H1 (cell line): ENCODE results near the gene OR2AG1. TPM values are rescaled to one million over a fixed set of nuclear protein-coding genes. Genes with fewer than 3 reads are reported as not detected.

Experiments
- CTCF ChIA-PET: fragments of 300-600 bp; sonication (Branson Sonifier 250); formaldehyde crosslinking; loops from one replicate; lab custom pipeline; 2021; ENCODE audit not compliant: partially characterized antibody; lab: Charles Lee
- POLR2A ChIA-PET: fragments of 300-600 bp; sonication (Branson Sonifier 250); formaldehyde crosslinking; loops from one replicate; lab custom pipeline; 2021; ENCODE audit warnings: inconsistent platforms; ENCODE audit not compliant: partially characterized antibody; lab: Charles Lee
- DNase-seq, 2 experiments: peaks; one replicate each; pipeline versions ENCODE4 v3.0.0 to v3.0.0-alpha.2; 2010 to 2022; ENCODE audit warnings: low spot score in 2 of 2, low read depth in 1 of 2, mixed read lengths in 1 of 2
- FAIRE-seq: peaks from 2 replicates; lab custom pipeline; 2011; peaks lifted over from hg19 to GRCh38; lab: Jason Lieb, UNC
- H2AFZ ChIP-seq: 2 replicates; pipeline ENCODE4 v1.8.1; 2012; ENCODE audit warnings: low read length, inconsistent platforms
- H2AK5ac ChIP-seq: 2 replicates; pipeline ENCODE4 v1.6.1; 2013; ENCODE audit warnings: low read depth, low read length
- H2BK120ac ChIP-seq: replicated peaks from 2 replicates; pipeline ENCODE3; 2013; ENCODE audit warnings: low read depth, low read length, inconsistent platforms
- H2BK12ac ChIP-seq: 2 replicates; pipeline ENCODE4 v1.6.1; 2013; ENCODE audit warnings: low read depth, low read length
- H2BK15ac ChIP-seq: 2 replicates; pipeline ENCODE4 v1.6.1; 2013; ENCODE audit warnings: low read length
- H2BK20ac ChIP-seq: 2 replicates; pipeline ENCODE4 v1.6.1; 2013; ENCODE audit warnings: low read length
- H2BK5ac ChIP-seq: 2 replicates; pipeline ENCODE4 v1.6.1; 2013; ENCODE audit warnings: low read depth, low read length
- H3K14ac ChIP-seq: 2 replicates; pipeline ENCODE4 v1.6.1; 2013; ENCODE audit warnings: inconsistent platforms; ENCODE audit not compliant: insufficient read length
- H3K18ac ChIP-seq: 2 replicates; pipeline ENCODE4 v1.6.1; 2013; ENCODE audit warnings: low read length; ENCODE audit errors: extremely low read depth
- H3K23ac ChIP-seq: 2 replicates; pipeline ENCODE4 v1.6.1; 2013; ENCODE audit warnings: inconsistent platforms; ENCODE audit not compliant: insufficient read length
- H3K23me2 ChIP-seq: 2 replicates; pipeline ENCODE4 v1.6.1; 2013; ENCODE audit warnings: low read depth, low read length
- H3K27ac ChIP-seq: 2 replicates; pipeline ENCODE4 v1.6.1; 2011; ENCODE audit warnings: low read depth, low read length, inconsistent platforms
- H3K27me3 ChIP-seq, 4 experiments: replicated peaks in 1 of 4; 1 replicate in 1 of 4; 2 replicates in 3 of 4; pipeline versions ENCODE4 v1.6.1 to v1.8.1; 2011 to 2013; ENCODE audit warnings: low read length in 3 of 4, mild to moderate bottlenecking in 3 of 4, inconsistent platforms in 2 of 4, mixed read lengths in 2 of 4, moderate library complexity in 1 of 4; ENCODE audit not compliant: control insufficient read depth in 3 of 4, insufficient read depth in 3 of 4; ENCODE audit errors: extremely low read depth in 1 of 4
- H3K36me3 ChIP-seq, 4 experiments: 2 replicates each; pipeline versions ENCODE4 v1.6.1 to v1.8.1; 2011 to 2013; ENCODE audit warnings: mild to moderate bottlenecking in 4 of 4, low read length in 3 of 4, moderate library complexity in 2 of 4, control low read depth in 1 of 4, inconsistent platforms in 1 of 4; ENCODE audit not compliant: insufficient read depth in 4 of 4, control insufficient read depth in 2 of 4
- H3K4ac ChIP-seq: replicated peaks from 2 replicates; pipeline ENCODE3; 2013; ENCODE audit warnings: low read length, low read depth, mixed read lengths, inconsistent platforms; ENCODE audit not compliant: insufficient read length
- H3K4me1 ChIP-seq, 4 experiments: replicated peaks in 1 of 4; 1 replicate in 1 of 4; 2 replicates in 3 of 4; pipeline versions ENCODE4 v1.6.1 to v1.8.1; 2011 to 2013; ENCODE audit warnings: low read length in 3 of 4, inconsistent platforms in 2 of 4, mixed read lengths in 1 of 4; ENCODE audit not compliant: insufficient read depth in 4 of 4, control insufficient read depth in 3 of 4
- H3K4me2 ChIP-seq, 2 experiments: 2 replicates each; pipeline versions ENCODE4 v1.6.1 to v1.8.1; 2011 to 2013; ENCODE audit warnings: low read depth in 2 of 2, low read length in 2 of 2, control low read depth in 1 of 2, inconsistent platforms in 1 of 2, mild to moderate bottlenecking in 1 of 2; ENCODE audit not compliant: insufficient read depth in 1 of 2
- H3K4me3 ChIP-seq, 4 experiments: fragments of 200-600, 300-600 bp in 1 of 4; sonication (generic), shearing (Covaris generic), sonication (Bioruptor Twin) in 1 of 4; 2 replicates each; pipeline versions ENCODE4 v1.5.1 to v1.8.1; 2011 to 2016; ENCODE audit warnings: low read length in 4 of 4, low read depth in 3 of 4, control low read depth in 2 of 4, inconsistent platforms in 2 of 4, mild to moderate bottlenecking in 2 of 4, mixed read lengths in 1 of 4, moderate library complexity in 1 of 4; ENCODE audit not compliant: insufficient read depth in 2 of 4; ENCODE audit errors: extremely low read depth in 1 of 4
- H3K56ac ChIP-seq: replicated peaks from 2 replicates; pipeline ENCODE3; 2013; ENCODE audit warnings: low read depth, mild to moderate bottlenecking, mixed read lengths, low read length, inconsistent platforms; ENCODE audit not compliant: insufficient read length
- H3K79me1 ChIP-seq: 2 replicates; pipeline ENCODE4 v1.6.1; 2013; ENCODE audit warnings: low read depth, low read length, control low read depth
- H3K79me2 ChIP-seq, 2 experiments: 2 replicates each; pipeline versions ENCODE4 v1.6.1 to v1.8.1; 2012 to 2013; ENCODE audit warnings: low read length in 2 of 2, mild to moderate bottlenecking in 2 of 2, inconsistent platforms in 1 of 2; ENCODE audit not compliant: insufficient read depth in 2 of 2, control insufficient read depth in 1 of 2
- H3K9ac ChIP-seq, 4 experiments: replicated peaks in 1 of 4; 1 replicate in 1 of 4; 2 replicates in 3 of 4; pipeline versions ENCODE4 v1.6.1 to v1.8.1; 2011 to 2013; ENCODE audit warnings: low read depth in 3 of 4, low read length in 3 of 4, control low read depth in 2 of 4, mild to moderate bottlenecking in 2 of 4, moderate library complexity in 2 of 4, inconsistent platforms in 1 of 4; ENCODE audit errors: extremely low read depth in 1 of 4
- H3K9me3 ChIP-seq, 2 experiments: 2 replicates each; pipeline versions ENCODE4 v1.6.1 to v1.8.1; 2012 to 2013; ENCODE audit warnings: mild to moderate bottlenecking in 2 of 2, moderate library complexity in 2 of 2, control low read depth in 1 of 2, inconsistent platforms in 1 of 2, low read depth in 1 of 2, low read length in 1 of 2, mixed read lengths in 1 of 2; ENCODE audit not compliant: insufficient read depth in 2 of 2
- H4K20me1 ChIP-seq, 2 experiments: replicated peaks in 1 of 2; 2 replicates each; pipeline versions ENCODE3 to v1.8.1; 2011 to 2013; ENCODE audit warnings: inconsistent platforms in 2 of 2, low read length in 2 of 2, mild to moderate bottlenecking in 1 of 2; ENCODE audit not compliant: insufficient read depth in 2 of 2, control insufficient read depth in 1 of 2
- H4K5ac ChIP-seq: 2 replicates; pipeline ENCODE4 v1.6.1; 2013; ENCODE audit warnings: low read length, low read depth, mixed read lengths, inconsistent platforms; ENCODE audit not compliant: insufficient read length
- H4K8ac ChIP-seq: 2 replicates; pipeline ENCODE4 v1.8.0; 2013; ENCODE audit warnings: mild to moderate bottlenecking, moderate library complexity, low read length, inconsistent platforms; ENCODE audit not compliant: insufficient read depth; ENCODE audit errors: extremely low read depth
- H4K91ac ChIP-seq: replicated peaks from 2 replicates; pipeline ENCODE3; 2013; ENCODE audit warnings: low read length, mixed read lengths, inconsistent platforms; ENCODE audit not compliant: insufficient read length
- CBX8 ChIP-seq: fragments of 300-800, 300-1000 bp; sonication (generic); IDR thresholded peaks from 2 replicates; pipeline ENCODE4 v1.7.1; 2016; ENCODE audit warnings: low read depth, low read length, borderline replicate concordance
- EZH2 ChIP-seq: fragments of 200-600 bp; sonication (generic); IDR thresholded peaks from 2 replicates; pipeline ENCODE4 v1.7.1; 2012; ENCODE audit warnings: low read depth, mild to moderate bottlenecking, moderate library complexity, low read length, inconsistent platforms; ENCODE audit not compliant: severe bottlenecking
- GABPA ChIP-seq: IDR thresholded peaks from 2 replicates; pipeline ENCODE4 v1.6.1; 2011; ENCODE audit warnings: mild to moderate bottlenecking, low read length, moderate library complexity, borderline replicate concordance; ENCODE audit not compliant: insufficient read depth
- JUND ChIP-seq: IDR thresholded peaks from 2 replicates; pipeline ENCODE4 v1.6.1; 2011; ENCODE audit warnings: mild to moderate bottlenecking, improper control_type of control experiment, low read length
- RBBP5 ChIP-seq: IDR thresholded peaks from 2 replicates; pipeline ENCODE4 v1.7.1; 2012; ENCODE audit warnings: low read depth, mild to moderate bottlenecking, inconsistent platforms, low read length, moderate library complexity, borderline replicate concordance
- TAF7 ChIP-seq: optimal IDR thresholded peaks from 2 replicates; pipeline ENCODE3; 2011; ENCODE audit warnings: low read depth, mild to moderate bottlenecking, inconsistent platforms, low read length, moderate library complexity, borderline replicate concordance
- WGBS, 2 experiments: shearing (Covaris generic) in 1 of 2; methylation state at CpG; one replicate each; pipeline versions ENCODE4 v1.1.6 to v1.1.7; 2013 to 2015; ENCODE audit warnings: low lambda C conversion rate in 2 of 2, mixed read lengths in 2 of 2, inconsistent platforms in 1 of 2, low coverage in 1 of 2, missing lambda C conversion rate in 1 of 2; ENCODE audit not compliant: insufficient replicate concordance in 2 of 2, insufficient coverage in 1 of 2, insufficient read length in 1 of 2; ENCODE audit errors: extremely low coverage in 1 of 2, missing lambda C conversion rate in 1 of 2; 5-methylcytosine and 5-hydroxymethylcytosine counted together
- polyA plus RNA-seq, 7 experiments: library from polyadenylated mRNA; depleted of rRNA in 3 of 7; stranded (reverse) in 5 of 7; unstranded in 2 of 7; fragments of >200 nt in 5 of 7; fragments of 200-250 nt in 2 of 7; gene quantifications; 1 replicate in 5 of 7; 2 replicates in 1 of 7; 4 replicates in 1 of 7; pipeline versions ENCODE4 v1.2.1 to v1.2.3, GENCODE V29; 2011 to 2013; ENCODE audit warnings: missing spikeins in 2 of 7, mixed read lengths in 2 of 7
- total RNA-seq: library from RNA; stranded (reverse); fragmentation: NEBNext Ultra II Directional; extraction: Animal tissue kit (Norgen Biotek cat#: 25700); gene quantifications from 2 replicates; pipeline ENCODE4 v1.2.1, GENCODE V29; 2021

OR2AG1 gene
- total and polyA plus RNA-seq, 2 of the 8 experiments (the other 6 are each of a cell fraction or from before 2014, with no cell fraction given), result not detected

DNA sequence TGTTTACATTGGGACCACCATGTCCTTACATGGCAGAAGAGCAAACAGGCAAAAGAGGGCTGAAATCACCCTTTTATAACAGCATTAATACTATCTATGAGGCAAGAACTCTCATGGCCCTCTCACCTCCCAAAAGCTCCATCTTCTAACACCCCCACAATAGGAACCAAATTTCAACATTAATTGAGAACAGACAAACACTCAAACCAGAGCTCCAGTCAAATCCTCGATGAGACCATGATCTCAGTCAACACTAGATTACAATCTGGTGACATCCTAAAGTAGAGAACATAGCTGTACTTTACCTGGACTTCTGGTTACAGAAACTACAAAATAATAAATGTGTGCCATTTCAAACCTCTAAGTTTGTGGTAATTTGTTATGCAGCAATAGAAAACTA lies 36.2 kb upstream of the OR2AG1 start:
- Histone ChIP-seq H4K8ac (no peak overlapping the region), H2BK5ac (no peak overlapping the region), H3K23me2 (no peaks in the 10 kb centered on the region), H3K27ac (no peak overlapping the region), H3K36me3 (no peaks in the 10 kb centered on the region), H3K4ac (no peak overlapping the region), H3K4me3 (no peak overlapping the region), H2AFZ (no peak overlapping the region), H3K23ac (no peak overlapping the region), H3K56ac (no peak overlapping the region), H3K14ac (no peak overlapping the region), H3K4me2 (no peak overlapping the region), H3K79me1 (no peaks in the 10 kb centered on the region), H3K4me1 (no peaks in the 10 kb centered on the region), H3K79me2 (no peaks in the 10 kb centered on the region), H4K20me1 (no peaks in the 10 kb centered on the region), H4K5ac (no peak overlapping the region), H3K9me3 (no peaks in the 10 kb centered on the region), H2BK15ac (no peak overlapping the region), H3K27me3 (no peaks in the 10 kb centered on the region), H2BK20ac (no peak overlapping the region), H4K91ac (no peak overlapping the region), H2AK5ac (no peak overlapping the region), H2BK120ac (no peak overlapping the region), H2BK12ac (no peak overlapping the region), H3K18ac (no peak overlapping the region), H3K9ac (no peak overlapping the region)
- DNase-seq, result no peak
- TF ChIP-seq JUND (no peak), GABPA (no peak), TAF7 (no peak), EZH2 (no peak), CBX8 (no peak), RBBP5 (no peak)
- CTCF ChIA-PET, result interaction anchor here (0.5 to 7.8 kb wide), 3 partner anchors 8 to 237 kb away, joined by 3 to 86 read pairs (median 36); no protein-coding TSS in a partner anchor
- 60% methylated on average over 1 of the region's 1 CpG; no CpG with 5 or more reads in 1 of the 2 experiments for WGBS, 2 experiments
- POLR2A ChIA-PET, result no interaction called here
- FAIRE-seq, result no peak
